Measurements from ENCODE around the gene PLXDC1. TPM values are rescaled to one million over a fixed set of nuclear protein-coding genes. Genes with fewer than 3 reads are reported as not detected.

Gene PLXDC1
- 12.7 TPM for total RNA-seq
- polyA plus RNA-seq, result 7.1 TPM

GRCh38 chr17:39151150-39151942 is at the start of gene PLXDC1:
PLXDC1 (minus strand) TSS chr17:39151637; CDS start chr17:39151437, 200 bp downstream.
- Histone ChIP-seq H3K36me3 (ENCODE audit: insufficient read depth) (no peaks in the 10 kb centered on the region), H3K27ac (ENCODE audit: low read depth) (no peak within 1 kb of the TSS), H3K4me1 (ENCODE audit: insufficient read depth) (no peaks in the 10 kb centered on the region), H3K4me3 (ENCODE audit: low read depth, low read length) (peak within 1 kb of the TSS; percentile 49)
- DNase-seq (ENCODE audit: extremely low spot score), result no peak
- WGBS, result 2% methylated on average over 62 of the region's 68 CpGs

- no peak for DNase-seq (ENCODE audit: extremely low spot score)
- peak overlapping the region; percentile 75 for H3K4me3 ChIP-seq (ENCODE audit: low read depth, low read length)
- H3K4me1 ChIP-seq (ENCODE audit: insufficient read depth), result no peaks in the 10 kb centered on the region
- no peak overlapping the region for H3K27ac ChIP-seq (ENCODE audit: low read depth)
- WGBS, result 44% methylated on average over 11 of the region's 11 CpGs
- H3K36me3 ChIP-seq (ENCODE audit: insufficient read depth), result peaks cover 9% of the 10 kb centered on the region
Observed at GRCh38 chr17:39200957-39201510, 49.6 kb upstream of the PLXDC1 start.

GRCh38 chr17:39200070-39200879 is 48.8 kb upstream of the PLXDC1 start, which contains the start of gene RPL19:
RPL19 (plus strand) TSS chr17:39200283; CDS start chr17:39200345, 62 bp downstream.
- under 1% methylated on average over 52 of the region's 52 CpGs for WGBS
- DNase-seq (ENCODE audit: extremely low spot score), result no peak

GRCh38 chr17:39199820-39200069 is 48.3 kb upstream of the PLXDC1 start:
- peaks cover 9% of the 10 kb centered on the region for H3K36me3 ChIP-seq (ENCODE audit: insufficient read depth)
- DNase-seq (ENCODE audit: extremely low spot score), result peak; percentile 92
- H3K4me1 ChIP-seq (ENCODE audit: insufficient read depth), result no peaks in the 10 kb centered on the region
- H3K27ac ChIP-seq (ENCODE audit: low read depth), result no peak overlapping the region
- under 1% methylated on average over 10 of the region's 10 CpGs for whole genome bisulfite sequencing
- peak overlapping the region; percentile 75 for H3K4me3 ChIP-seq (ENCODE audit: low read depth, low read length)

More at GRCh38 chr17:39200070-39200879, 48.8 kb upstream of the PLXDC1 start, which contains the start of gene RPL19:
- Histone ChIP-seq H3K4me1 (ENCODE audit: insufficient read depth) (no peaks in the 10 kb centered on the region), H3K36me3 (ENCODE audit: insufficient read depth) (peaks cover 9% of the 10 kb centered on the region), H3K4me3 (ENCODE audit: low read depth, low read length) (peak within 1 kb of the TSS; percentile 75), H3K27ac (ENCODE audit: low read depth) (peak within 1 kb of the TSS; percentile 90)

GRCh38 chr17:39198186-39198566 is 46.7 kb upstream of the PLXDC1 start:
- H3K27ac ChIP-seq (ENCODE audit: low read depth), result no peak overlapping the region
- H3K4me3 ChIP-seq (ENCODE audit: low read depth, low read length), result no peak overlapping the region
- no peaks in the 10 kb centered on the region for H3K4me1 ChIP-seq (ENCODE audit: insufficient read depth)
- peaks cover 5% of the 10 kb centered on the region for H3K36me3 ChIP-seq (ENCODE audit: insufficient read depth)
- no peak for DNase-seq (ENCODE audit: extremely low spot score)
- 68% methylated on average over 4 of the region's 4 CpGs for WGBS

GRCh38 chr17:39197380-39198185 is 46.1 kb upstream of the PLXDC1 start, which contains the start of gene CACNB1:
CACNB1 (minus strand) TSS chr17:39197669; CDS start chr17:39197495, 174 bp downstream.
- Histone ChIP-seq H3K4me3 (ENCODE audit: low read depth, low read length) (peak within 1 kb of the TSS; percentile 84), H3K4me1 (ENCODE audit: insufficient read depth) (no peaks in the 10 kb centered on the region), H3K36me3 (ENCODE audit: insufficient read depth) (peaks cover 5% of the 10 kb centered on the region), H3K27ac (ENCODE audit: low read depth) (peak within 1 kb of the TSS; percentile 33)
- no peak for DNase-seq (ENCODE audit: extremely low spot score)
- under 1% methylated on average over 54 of the region's 55 CpGs for WGBS

- no peak for DNase-seq (ENCODE audit: extremely low spot score)
- WGBS, result 1% methylated on average over 30 of the region's 30 CpGs
- peak overlapping the region; percentile 84 for H3K4me3 ChIP-seq (ENCODE audit: low read depth, low read length)
- no peaks in the 10 kb centered on the region for H3K4me1 ChIP-seq (ENCODE audit: insufficient read depth)
- no peaks in the 10 kb centered on the region for H3K36me3 ChIP-seq (ENCODE audit: insufficient read depth)
- H3K27ac ChIP-seq (ENCODE audit: low read depth), result peak overlapping the region; percentile 33
Observed at GRCh38 chr17:39196808-39197291, 45.4 kb upstream of the PLXDC1 start.

GRCh38 chr17:39196241-39196807 is 44.9 kb upstream of the PLXDC1 start:
- DNase-seq (ENCODE audit: extremely low spot score), result no peak
- H3K27ac ChIP-seq (ENCODE audit: low read depth), result no peak overlapping the region
- H3K36me3 ChIP-seq (ENCODE audit: insufficient read depth), result peaks cover 4% of the 10 kb centered on the region
- H3K4me1 ChIP-seq (ENCODE audit: insufficient read depth), result no peaks in the 10 kb centered on the region
- peak overlapping the region; percentile 84 for H3K4me3 ChIP-seq (ENCODE audit: low read depth, low read length)
- WGBS, result 24% methylated on average over 8 of the region's 8 CpGs

GRCh38 chr17:39195568-39196160 is 44.2 kb upstream of the PLXDC1 start:
- Histone ChIP-seq H3K4me3 (ENCODE audit: low read depth, low read length) (no peak overlapping the region), H3K36me3 (ENCODE audit: insufficient read depth) (peaks cover 5% of the 10 kb centered on the region), H3K4me1 (ENCODE audit: insufficient read depth) (no peaks in the 10 kb centered on the region), H3K27ac (ENCODE audit: low read depth) (peak overlapping the region; percentile 51)
- DNase-seq (ENCODE audit: extremely low spot score), result no peak
- WGBS, result 76% methylated on average over 8 of the region's 8 CpGs

- Histone ChIP-seq H3K27ac (ENCODE audit: low read depth) (no peak overlapping the region), H3K4me1 (ENCODE audit: insufficient read depth) (no peaks in the 10 kb centered on the region), H3K36me3 (ENCODE audit: insufficient read depth) (peaks cover 5% of the 10 kb centered on the region), H3K4me3 (ENCODE audit: low read depth, low read length) (no peak overlapping the region)
- WGBS, result 65% methylated on average over 10 of the region's 10 CpGs
- no peak for DNase-seq (ENCODE audit: extremely low spot score)
Observed at GRCh38 chr17:39194985-39195524, 43.6 kb upstream of the PLXDC1 start.

- no peak for DNase-seq (ENCODE audit: extremely low spot score)
- Histone ChIP-seq H3K4me1 (ENCODE audit: insufficient read depth) (no peaks in the 10 kb centered on the region), H3K36me3 (ENCODE audit: insufficient read depth) (peaks cover 5% of the 10 kb centered on the region), H3K27ac (ENCODE audit: low read depth) (no peak overlapping the region), H3K4me3 (ENCODE audit: low read depth, low read length) (no peak overlapping the region)
- 51% methylated on average over 20 of the region's 20 CpGs for WGBS
Observed at GRCh38 chr17:39194089-39194984, 42.9 kb upstream of the PLXDC1 start.
